Stimulated activated CD4-positive, alpha-beta T cell treated with anti-CD3 and anti-CD28 coated beads, Interleukin-4, amount 100 ng/mL, for 4 hours (primary cell): ENCODE data around the gene RUNX3.

ENCODE experiments used
- DNase-seq, 2 experiments: peaks; one replicate each; pipeline ENCODE4 v3.0.0-alpha.2; 2020

RUNX3 gene

DNA sequence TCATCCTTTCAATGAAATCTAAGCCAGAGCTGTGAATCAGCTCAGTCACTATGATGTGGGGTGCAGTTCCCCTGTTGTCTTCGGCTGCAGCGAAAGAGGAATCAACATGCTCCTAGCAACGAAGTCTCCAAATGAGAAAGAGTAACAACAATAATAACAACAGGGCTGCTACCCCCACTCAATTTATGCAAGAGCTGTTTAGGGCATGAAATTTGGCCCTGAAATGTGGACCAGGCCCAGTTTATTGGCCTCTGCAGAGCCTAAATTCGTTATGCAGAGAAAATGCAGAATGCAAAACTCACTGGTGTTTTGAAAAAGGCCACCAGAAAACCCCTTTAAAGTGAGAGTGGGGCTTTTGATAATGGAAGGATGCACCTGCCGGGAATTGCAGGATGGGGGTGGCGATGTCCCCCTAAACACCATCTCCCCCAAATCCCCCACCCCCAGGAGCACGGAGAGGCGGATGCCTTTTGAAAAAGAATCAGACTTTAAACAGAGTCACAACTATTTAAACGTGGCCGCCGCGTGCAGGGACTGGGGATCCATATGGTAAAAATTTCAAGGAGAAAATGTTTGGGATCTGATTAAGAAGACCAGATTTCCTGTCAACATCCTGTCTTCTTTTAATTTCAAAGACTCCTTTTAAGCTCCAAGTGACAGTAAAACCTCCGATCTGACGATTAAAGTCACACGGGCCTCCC, 1.9 kb downstream of the RUNX3 start:
- DNase-seq, result no peak

DNA sequence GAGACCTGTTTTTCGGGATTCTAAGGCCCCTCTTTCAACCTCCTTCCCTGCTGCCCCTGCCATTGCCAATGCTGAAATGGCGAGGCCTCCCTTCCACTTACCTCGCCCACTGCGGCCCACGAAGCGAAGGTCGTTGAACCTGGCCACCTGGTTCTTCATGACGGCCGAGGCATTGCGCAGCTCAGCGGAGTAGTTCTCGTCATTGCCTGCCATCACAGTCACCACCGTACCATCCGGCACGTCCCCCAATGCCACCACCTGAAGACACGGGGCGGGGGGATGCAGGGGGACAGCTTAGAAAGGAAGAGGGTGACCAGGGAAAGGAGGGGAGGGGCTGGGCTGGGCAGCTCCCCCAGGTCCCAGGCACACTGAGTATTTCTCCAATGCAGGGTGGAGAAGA, 2.6 kb downstream of the RUNX3 start:
- no peak for DNase-seq

DNA sequence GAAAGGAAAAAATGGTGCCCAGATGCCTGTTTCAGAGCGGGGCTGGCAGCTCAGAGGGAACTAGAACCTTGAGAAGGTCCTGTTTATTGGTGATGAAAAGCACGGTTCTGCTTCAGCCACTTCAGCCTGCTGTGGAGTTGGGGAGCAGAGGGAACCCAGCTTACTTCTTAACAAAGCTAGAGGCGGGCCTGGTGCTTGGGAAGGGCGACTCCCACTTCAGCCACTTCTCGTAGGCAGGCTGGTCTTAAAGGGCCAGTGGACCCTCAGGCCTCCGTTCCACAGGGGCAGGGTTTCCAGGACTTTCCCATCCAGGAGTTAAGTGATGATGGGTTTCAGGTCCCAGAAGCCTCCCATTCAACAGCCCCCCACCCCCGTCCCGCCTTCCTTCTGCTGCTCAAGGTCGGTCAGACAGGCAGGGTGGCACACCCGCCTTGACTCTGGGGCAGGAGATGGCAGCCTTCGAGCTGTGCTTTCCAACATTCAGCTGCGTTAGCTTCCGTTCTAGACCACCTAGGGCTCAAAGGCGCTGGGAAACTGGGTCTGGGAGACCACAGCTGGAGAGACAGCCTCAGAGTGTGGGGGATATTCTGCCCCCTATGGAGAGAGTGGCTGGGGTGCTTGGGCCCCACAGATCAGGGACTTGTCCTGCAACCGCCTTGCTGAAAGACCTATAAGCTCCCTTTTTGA, 3.4 kb downstream of the RUNX3 start:
- no peak for DNase-seq

DNA sequence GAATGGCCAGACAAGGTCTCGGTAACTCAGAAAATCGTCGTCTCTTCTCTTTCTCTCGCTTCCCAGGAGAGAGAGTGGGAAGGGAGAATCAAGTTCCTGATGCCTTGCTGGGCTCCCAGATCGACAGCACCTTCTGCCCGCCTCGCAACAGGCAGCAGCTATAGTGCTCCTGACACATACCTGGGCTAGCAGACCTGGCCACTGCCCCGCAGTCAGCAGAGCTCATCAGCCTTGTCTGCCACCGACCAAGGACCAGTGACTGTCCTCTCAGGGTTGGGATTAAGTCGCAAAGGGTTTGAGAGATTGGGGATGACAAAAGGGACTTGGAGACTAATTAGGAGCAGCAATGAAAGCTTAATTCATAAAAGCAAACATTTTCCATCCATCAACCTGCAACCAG, 4.1 kb downstream of the RUNX3 start:
- DNase-seq, result no peak

DNA sequence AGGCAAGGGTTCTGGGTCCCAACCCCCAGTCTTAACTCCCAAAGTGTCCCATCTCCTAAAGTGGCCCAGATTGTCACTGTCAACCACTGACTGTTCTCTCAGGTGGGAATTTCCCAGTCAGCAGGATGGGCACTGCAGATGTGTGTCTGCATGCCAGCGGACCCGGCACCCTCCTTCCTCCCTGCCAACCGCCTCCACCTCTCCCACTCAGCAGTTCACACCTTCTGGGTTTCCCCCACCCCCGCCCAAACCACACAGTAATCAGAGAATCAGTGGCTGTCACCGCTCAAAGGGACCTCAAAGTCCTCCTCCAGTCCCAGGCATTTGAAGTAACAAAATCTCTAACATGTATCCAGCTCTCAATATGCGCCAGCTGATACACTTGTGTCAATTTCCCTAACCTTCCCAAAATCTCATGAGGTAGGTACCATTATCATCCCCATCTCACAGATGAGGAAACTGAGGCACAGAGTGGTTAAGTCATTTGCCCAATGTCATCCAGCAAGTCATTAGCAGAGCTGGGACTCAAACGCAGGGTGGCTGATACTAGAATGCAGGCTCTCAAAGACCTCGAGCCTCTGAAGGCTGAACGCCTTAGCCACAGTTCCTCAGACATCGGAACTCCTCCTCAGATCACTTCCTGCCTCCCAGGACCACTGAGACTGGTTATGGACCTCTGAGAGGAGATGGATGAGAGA, 4.8 kb downstream of the RUNX3 start:
- DNase-seq, result peak; percentile 73 to 91

DNA sequence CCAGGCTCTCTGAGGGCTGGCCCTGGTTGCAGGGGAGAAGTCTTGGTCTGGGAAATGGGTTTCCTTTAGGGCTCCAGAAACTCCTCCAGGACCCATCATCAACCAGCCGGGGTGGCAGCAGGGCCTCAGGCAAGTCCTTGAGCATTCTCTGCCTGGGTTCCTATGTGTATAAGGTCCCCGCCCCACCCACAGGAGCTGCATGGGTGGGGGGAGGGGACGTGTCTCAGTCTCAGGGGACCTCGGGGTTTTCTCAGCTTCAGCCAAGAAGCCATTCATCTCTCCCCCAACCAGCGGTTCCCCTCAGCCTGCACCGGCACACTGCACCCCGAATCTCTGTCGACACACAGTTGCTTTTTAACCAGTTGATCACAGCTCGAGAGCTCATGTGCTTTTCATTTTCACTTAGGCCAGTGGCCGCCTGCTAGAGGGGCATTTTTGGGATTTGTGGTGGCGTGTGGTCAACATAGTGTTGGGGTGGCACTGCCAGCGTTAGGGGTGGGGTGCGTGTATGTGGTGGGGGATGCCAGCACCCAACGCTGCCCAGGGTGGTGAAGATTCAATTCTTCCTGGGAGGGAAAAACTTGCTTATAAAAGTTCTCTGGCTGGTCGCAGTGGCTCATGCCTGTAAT, 6.5 kb downstream of the RUNX3 start:
- DNase-seq, result no peak

DNA sequence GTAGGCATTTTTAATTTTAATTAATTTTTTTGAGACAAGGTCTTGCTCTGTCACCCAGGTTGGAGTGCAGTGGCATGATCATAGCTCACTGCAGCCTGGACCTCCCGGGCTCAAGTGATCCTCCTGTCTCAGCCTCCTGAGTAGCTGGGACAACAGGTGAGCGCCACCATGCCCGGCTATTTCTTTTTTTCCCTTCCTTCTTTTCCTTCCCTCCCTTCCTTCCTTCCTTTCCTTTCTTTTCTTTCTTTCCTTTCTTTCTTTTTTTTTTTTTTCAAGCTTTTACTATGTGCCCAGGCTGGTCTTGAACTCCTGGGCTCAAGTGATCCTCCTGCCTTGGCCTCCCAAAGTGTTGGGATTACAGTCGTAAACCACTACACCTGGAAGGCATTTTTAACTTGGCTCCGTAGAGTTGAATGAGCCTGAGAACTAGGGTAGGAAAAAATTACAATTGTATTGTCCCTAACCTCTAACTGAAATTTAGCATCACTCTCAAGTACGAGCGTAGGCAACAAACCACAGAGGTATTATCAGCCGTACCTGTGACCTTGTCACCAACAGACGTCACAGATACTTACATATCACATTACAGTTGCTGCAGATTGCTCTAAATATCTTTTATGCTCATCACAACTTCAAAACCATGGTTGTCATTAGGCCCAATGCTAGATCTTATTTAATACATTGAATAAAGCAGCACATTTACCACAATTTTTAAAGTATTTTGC, 8.0 kb downstream of the RUNX3 start:
- DNase-seq, result peak in 1 of 2 experiments; percentile 32

DNA sequence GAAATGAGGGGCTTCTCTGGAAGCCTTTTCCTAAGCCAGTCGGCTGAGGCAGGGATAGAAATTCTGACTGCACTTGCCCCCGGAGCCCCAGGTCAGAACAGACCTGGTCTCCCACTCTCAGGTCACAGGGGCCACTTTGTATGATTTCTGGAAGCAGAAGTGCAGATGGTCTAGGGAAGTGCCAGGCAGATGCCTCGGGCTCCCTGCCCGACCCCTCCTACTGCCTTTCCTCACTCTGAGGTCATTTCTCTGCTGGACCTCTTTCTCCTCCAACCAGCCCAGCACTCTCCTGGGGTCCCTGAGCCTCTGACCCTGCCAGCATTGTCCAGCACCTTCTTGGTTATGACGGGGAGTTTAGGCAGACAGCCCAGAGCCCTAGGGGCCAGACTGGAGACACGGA, 8.7 kb downstream of the RUNX3 start:
- DNase-seq, result no peak

DNA sequence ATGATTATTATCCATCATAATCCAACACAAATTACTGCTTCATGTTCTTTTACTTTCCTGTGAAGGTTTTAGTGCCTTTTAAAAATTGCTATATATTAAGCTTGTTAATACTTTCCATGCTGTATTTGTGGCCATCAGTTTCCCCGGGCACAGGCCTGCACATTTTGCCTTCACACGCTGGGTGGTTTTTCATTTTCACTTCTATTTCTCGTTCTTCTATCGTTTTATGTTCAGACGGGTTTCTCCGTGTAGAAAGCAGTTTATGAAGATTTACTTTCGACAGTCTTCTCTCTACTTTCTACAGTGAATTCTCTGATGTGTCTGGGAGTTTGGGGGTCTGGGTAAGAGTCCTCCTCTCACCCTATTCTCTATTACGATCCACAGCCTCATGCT, 9.5 kb downstream of the RUNX3 start:
- no peak for DNase-seq

DNA sequence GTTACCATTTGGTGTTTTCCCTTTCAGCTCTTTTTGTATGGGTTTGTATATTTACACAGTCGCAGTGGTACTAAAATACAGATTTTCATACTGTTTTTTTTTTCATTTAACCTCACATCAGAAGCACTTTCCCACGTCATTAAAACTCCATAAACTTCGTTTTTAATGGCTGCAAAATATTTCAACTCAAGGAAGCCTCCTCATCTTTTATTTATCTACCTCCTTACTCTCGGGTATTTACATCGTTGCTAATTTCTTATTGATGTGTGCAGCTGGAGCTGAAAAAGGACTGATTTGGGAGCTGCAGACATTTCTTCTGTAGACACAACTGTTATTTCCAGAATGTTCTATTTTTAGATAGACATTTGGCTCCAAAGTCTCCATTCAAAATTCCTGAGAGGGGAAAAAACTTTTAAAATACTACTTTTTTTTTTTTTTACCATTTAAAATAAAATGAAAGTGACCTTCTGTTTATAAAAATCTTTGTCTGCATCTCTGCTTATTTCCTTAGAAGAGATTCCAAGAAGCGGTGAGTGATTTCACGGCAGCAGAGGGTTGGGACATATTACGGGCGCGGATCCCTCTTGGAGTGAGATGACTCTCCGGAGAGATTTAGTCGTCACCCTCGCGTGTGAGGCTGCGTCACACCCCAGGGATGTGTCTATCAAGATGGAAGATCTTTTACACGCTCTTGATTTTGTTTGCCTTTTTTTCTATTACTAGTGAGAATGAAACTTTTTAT, 10.1 kb downstream of the RUNX3 start:
- DNase-seq, result peak; percentile 33 to 54

DNA sequence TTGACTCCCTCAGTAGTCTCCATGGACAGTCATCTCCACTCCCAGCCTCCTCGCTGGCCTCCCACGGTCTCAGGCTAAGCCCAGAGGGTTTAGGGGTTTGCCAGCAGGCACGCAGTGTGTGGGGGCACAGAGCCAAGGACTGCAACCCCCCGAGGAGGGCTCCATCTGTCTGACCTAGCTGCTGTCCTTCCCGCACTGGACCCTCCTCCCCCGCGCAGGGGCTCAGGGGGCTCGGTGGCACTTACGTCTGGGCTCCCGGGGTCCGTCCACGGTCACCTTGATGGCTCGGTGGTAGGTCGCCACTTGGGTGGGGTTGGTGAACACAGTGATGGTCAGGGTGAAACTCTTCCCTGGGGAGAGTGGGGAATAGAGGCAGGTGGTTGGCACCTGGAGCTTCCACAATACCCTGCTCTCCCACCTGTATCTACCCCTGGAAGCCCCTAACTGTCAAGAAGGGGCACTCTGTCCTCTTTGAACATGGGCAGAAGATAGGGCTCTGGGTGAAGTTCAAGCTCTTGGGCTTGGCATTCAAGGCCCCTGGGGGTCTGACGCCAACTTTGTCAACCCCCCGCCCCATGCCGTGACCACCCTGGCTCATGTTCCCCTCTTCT, 11.0 kb downstream of the RUNX3 start:
- DNase-seq, result no peak

DNA sequence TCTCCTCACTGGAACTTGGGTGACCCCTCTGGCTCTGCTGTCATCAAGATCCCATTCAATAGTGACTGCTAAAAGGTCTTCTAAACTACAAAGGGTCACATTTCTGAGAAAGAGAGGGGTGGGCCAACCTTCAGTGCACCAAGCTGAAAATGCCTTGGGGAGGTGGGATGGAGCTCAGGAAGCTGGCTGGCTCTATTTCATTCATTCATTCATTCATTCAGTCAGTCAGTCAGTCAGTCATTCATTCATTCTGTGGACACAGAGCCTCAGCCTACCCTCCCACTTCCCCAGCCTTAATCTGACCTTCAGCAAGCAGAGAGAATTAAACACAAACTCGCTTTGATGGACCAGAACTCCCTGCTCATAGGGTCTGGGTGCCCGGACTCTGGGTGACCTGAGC, 11.7 kb downstream of the RUNX3 start:
- no peak for DNase-seq

DNA sequence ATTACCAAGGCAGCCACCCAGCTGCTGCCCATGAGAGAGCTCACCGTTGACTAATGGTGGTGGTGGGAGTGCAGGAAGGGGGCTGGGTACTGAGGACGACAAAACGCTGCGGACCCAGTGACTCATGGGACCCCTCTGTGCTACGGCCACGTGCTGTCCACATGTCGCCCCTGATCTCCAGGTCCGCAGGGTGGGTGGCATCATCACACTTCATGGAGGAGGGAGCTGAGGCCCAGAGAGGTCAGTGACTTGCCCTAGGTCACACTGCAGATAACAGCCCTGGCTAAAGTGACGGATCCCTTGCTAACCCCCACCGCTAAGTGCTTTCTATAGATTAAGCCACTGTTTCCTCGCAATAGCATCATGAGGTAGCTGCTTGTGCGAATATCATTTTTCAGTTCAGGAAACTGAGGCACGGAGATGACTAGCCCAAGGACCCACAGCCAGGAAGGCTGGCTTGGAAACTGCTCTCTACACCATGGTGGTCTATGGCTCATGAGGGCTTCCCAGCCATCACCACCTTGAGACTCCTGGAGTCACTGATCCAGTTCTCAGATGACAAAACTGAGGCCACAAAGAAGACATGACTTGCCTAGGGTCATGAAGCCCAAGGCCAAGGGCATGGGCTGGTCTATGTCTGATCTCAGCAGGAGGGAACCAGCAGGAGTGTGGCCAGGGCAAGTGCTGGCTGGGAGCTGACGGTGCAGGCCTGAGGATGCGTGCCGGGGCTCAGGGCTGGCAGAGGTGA, 12.6 kb downstream of the RUNX3 start:
- no peak for DNase-seq

DNA sequence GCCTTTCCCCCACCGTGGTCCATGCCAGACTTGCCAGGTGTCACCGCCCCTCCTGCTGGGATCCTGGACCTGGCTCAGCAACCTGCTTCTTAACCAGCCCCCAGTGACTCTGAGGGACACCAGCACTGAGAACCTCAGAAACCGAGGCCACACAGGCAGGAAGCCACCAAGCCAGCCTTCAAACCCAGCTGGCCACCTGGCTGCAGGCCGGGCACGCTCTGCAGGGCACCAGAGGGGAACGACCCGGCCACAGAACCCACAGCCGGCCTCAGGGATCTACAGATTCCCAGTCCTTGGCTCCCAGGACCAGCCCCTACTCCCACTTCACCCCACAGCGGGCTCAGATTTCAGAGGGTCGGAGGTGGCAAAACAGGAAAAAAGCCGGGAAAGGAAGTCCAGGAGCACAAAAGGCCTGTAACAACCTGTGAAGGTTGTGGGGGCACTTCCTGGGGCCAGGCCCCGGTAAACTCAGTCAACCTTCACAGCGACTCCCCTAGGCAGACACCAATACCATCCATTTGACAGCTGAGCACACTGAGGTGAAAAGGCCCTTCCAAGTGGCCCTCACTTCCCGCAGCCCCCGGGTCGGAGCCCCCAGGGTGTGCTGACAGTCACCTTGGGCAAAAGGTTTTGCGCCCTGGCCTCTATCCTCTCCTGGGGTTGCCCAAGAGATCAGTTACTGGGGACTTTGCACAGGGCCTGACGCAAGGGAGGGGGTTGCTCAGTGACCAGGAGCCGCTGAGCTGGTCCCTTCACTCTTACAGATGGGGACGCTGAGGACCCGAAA, 14.1 kb downstream of the RUNX3 start:
- no peak for DNase-seq

DNA sequence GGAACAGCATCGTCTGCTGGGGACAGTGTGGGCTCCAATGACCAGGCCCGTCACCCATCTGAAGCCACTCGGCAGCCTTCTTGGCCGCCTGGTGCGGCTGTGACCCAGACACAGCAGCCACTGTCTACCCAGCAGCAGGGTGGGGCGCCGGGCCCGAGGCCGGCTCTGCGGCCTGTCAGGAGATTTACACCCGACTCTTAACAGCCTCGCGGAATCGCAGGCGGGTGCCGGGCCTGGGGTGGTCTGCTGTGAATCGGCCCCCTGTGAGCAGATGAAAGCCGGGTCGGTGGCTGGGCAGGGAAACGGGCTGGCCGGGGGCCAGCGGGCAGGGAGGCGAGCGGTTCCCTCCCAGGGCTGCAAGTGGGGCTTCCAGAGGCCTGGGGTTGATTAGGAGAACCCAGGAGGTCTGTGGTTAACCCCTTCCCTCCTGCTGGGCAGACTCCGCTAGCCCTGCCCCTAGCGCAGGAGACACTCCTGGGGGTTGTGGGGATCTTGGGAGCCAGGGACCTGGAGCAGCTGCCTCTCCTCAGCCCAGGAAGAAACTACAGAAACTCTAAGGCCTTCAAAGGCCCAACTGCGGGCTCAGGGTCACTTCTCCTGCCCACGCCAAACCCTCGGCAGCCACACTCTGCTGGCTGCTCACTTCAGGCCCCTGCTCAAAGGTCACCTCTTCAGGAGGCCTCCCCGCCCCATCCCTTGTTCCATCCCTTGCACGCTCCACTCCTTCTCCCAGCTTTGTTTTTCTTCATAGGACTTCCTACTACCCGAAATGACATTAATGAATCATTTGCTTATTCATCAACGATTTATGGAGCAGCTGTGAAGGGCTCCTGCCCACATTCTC, 15.6 kb downstream of the RUNX3 start:
- no peak for DNase-seq

DNA sequence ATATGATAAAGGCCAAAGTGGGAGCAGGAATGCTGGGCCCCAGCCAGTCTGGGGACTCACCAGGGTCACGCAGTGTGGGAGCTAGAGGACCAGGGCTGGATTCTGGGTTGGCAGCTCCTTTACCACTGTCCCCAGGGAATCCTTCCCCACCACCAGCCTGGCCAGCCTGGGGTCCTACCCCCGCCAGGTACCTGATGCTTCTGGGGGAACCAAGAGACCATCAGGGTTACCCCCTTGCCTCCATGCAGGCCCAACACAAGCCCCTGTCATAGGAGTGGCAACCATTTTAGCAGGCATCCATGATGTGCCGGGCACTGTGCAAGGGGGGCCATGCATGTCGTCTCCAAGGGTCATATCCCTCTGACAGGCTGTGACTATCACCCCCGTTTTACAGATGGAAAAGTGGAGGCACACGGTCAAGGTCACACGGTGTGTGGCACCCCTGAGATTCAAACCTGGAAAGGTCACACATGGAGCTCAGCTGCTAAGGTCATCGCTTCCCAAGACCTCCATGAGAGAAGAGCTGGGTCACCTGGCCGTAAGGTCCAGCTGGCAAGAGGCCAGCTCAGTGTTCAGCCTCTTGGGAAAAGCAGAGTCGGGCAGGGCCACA, 16.4 kb downstream of the RUNX3 start:
- no peak for DNase-seq

DNA sequence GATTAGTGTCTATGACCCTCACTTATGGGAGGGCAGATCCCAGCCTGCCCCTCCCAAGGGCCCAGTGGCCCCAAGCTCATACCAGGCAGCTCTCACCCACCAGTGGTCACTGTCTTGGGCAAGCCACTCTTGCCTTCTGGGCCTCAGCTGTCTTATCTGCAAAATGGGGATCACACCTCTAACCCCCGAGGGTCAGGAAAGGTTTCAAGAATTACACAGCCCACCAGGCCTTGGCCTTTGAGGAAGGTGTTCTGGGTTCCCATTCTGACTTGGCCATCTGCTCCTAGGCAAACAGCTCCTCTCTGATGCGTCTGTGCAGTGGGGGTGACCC, 16.8 kb downstream of the RUNX3 start:
- no peak for DNase-seq

DNA sequence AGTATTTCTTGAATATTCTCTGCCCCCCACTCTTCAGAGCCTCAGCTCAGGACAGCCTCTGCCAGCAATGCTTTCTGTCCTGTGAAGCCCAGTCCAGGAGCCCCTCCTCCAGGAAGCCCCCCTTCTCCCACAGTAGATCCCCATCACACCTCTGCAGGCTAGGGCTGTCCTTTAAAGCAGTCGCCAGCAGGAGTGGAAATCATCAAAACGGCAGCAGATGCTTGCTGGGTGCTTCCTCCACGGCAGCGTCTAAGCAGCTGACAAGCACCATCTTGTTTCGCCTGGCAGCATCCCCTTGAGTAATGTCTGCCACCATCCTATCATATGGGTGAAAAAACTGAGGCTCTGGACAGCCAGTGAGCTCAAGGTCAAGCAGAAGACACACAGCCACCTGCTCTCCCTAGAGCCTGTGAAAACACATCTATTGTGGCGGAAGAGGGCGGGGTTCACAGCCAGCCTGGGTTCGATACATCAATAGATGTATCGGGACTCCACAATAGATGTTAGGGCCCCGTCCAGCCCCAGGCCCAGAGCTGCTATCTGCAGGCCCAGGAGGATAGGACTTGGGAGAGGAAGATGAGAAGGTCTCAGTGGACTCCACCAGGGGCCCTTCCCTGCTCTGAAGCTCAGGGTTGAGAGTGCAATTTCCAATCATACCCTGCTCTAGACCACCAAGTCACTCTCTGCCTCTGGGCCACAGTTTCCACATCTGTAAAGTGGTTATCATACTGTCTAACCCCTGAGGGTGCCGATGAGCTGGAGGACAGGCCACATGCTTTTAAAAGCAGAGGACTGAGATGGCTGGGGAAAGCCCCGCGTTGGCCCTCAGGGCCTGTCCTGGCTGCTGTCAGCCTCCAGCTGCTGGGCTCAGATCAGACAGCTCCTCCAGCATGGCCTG, 17.5 kb downstream of the RUNX3 start:
- DNase-seq, result no peak
